ENCODE results near the gene ACKR2. TPM values are rescaled to one million over a fixed set of nuclear protein-coding genes. Genes with fewer than 3 reads are reported as not detected.

ACKR2 gene
- total RNA-seq, 1 donor from 2014 or later = 0.64 TPM

DNA sequence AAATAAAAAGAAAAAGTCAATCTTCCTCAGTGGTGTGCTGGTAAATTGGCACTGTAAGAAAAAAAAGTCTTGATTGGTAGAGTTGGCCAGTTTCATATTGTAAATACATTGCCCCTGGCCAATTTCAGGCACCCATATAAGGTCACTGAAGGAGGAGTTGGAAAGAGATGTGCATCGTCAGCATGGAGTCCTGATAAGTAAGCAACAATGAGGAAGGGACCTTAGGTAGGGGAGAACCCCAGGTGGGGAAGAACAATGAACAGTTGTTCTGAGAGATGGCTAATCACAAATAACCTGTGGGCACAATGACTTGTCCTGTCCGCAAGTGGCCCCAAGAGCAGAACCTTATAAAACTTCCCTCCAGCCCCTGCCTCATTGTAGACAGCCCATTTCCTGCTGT lies 75.1 kb downstream of the ACKR2 start:
- no peak overlapping the region for H3K4me3 Mint-ChIP-seq (ENCODE audit: unreplicated experiment)
- H3K27ac Mint-ChIP-seq (ENCODE audit: unreplicated experiment) = no peak overlapping the region
- H3K27me3 Mint-ChIP-seq (ENCODE audit: unreplicated experiment) = peaks cover 6% of the 10 kb centered on the region
- no peak for TF ChIP-seq CTCF (IDR thresholded peaks at IDR 0.05; ENCODE audit: partially characterized antibody, unreplicated experiment)
- peaks cover 5% of the 10 kb centered on the region for H3K4me1 Mint-ChIP-seq (ENCODE audit: low read depth, unreplicated experiment)
- no peak for DNase-seq
- H3K36me3 Mint-ChIP-seq (ENCODE audit: unreplicated experiment) = no peaks in the 10 kb centered on the region
- H3K9me3 Mint-ChIP-seq (ENCODE audit: unreplicated experiment) = peaks cover 6% of the 10 kb centered on the region

DNA sequence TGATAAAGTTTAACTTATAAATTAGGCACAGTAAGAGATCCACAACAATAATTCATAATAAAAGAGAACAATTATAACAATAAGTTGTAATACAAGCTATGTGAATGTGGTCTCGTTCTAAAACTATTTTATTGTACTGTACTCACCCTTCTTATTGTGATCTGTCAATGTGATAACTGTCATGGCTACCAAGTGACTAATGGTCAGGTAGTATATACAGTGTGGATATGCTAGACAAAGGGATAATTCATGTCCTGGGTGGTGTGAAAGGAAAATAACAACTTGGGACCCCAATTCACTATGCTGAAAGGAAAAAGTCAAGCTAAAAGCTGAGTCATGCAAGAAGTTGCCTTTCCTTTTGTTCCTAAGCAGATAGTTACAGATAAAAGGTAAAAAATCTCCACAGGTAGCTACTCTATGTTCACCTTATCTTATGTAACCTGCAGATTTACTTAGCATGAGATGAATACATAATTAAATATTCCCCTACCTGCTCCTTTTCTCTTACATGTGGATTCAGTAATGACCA lies 77.1 kb downstream of the ACKR2 start:
- Mint-ChIP-seq H3K4me3 (ENCODE audit: unreplicated experiment) (no peak overlapping the region), H3K27me3 (ENCODE audit: unreplicated experiment) (no peaks in the 10 kb centered on the region), H3K9me3 (ENCODE audit: unreplicated experiment) (no peaks in the 10 kb centered on the region), H3K36me3 (ENCODE audit: unreplicated experiment) (no peaks in the 10 kb centered on the region), H3K4me1 (ENCODE audit: low read depth, unreplicated experiment) (peaks cover 2% of the 10 kb centered on the region), H3K27ac (ENCODE audit: unreplicated experiment) (no peak overlapping the region)
- TF ChIP-seq CTCF (IDR thresholded peaks at IDR 0.05; ENCODE audit: partially characterized antibody, unreplicated experiment) = no peak
- DNase-seq = no peak

DNA sequence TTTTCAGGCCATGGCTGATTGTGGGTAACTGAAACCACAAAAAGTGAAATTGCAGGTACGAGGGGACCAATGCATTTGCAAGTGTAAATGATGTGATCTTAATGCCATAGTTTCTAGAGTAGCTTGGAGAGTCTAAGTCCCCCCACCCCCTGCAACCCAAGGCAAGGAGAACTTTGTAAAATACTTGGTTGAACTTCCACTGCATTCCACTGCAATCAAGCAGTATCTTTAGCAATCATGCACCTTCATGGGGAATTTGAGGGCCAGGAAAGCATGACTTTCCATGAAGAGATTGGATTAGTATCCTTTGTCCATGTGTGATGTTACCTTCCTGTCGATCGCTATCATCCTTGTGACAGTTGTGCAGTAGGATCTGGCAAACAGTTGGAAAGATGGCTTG lies 77.8 kb downstream of the ACKR2 start:
- no peak overlapping the region for H3K27ac Mint-ChIP-seq (ENCODE audit: unreplicated experiment)
- no peaks in the 10 kb centered on the region for H3K27me3 Mint-ChIP-seq (ENCODE audit: unreplicated experiment)
- no peak overlapping the region for H3K4me3 Mint-ChIP-seq (ENCODE audit: unreplicated experiment)
- H3K36me3 Mint-ChIP-seq (ENCODE audit: unreplicated experiment) = no peaks in the 10 kb centered on the region
- no peak for DNase-seq
- H3K4me1 Mint-ChIP-seq (ENCODE audit: low read depth, unreplicated experiment) = no peaks in the 10 kb centered on the region
- no peak for TF ChIP-seq CTCF (IDR thresholded peaks at IDR 0.05; ENCODE audit: partially characterized antibody, unreplicated experiment)
- H3K9me3 Mint-ChIP-seq (ENCODE audit: unreplicated experiment) = no peaks in the 10 kb centered on the region

- H3K27ac Mint-ChIP-seq (ENCODE audit: unreplicated experiment) = no peak overlapping the region
Measured at GRCh38 chr3:42891042-42891441, 81.8 kb downstream of the ACKR2 start.

DNA sequence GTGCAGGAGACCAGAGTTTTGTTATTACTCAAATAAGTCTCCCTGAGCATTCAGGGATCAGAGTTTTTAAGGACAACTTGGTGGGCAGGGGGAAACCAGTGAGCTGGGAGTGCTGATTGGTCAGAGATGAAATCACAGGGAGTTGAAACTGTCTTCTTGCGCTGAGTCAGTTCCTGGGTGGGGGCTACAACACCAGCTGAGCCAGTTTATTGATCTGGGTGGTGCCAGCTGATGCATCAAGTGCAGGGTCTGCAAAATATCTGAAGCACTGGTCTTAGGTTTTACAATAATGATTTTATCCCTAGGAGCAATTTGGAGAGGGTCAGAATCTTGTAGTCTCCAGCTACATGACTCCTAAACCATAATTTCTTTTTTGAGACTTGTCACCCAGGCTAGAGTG lies 82.9 kb downstream of the ACKR2 start:
- H3K4me3 Mint-ChIP-seq (ENCODE audit: unreplicated experiment) = no peak overlapping the region
- H3K9me3 Mint-ChIP-seq (ENCODE audit: unreplicated experiment) = no peaks in the 10 kb centered on the region
- TF ChIP-seq CTCF (IDR thresholded peaks at IDR 0.05; ENCODE audit: partially characterized antibody, unreplicated experiment) = no peak
- no peak overlapping the region for H3K27ac Mint-ChIP-seq (ENCODE audit: unreplicated experiment)
- H3K4me1 Mint-ChIP-seq (ENCODE audit: low read depth, unreplicated experiment) = no peaks in the 10 kb centered on the region
- DNase-seq = no peak
- no peaks in the 10 kb centered on the region for H3K27me3 Mint-ChIP-seq (ENCODE audit: unreplicated experiment)
- H3K36me3 Mint-ChIP-seq (ENCODE audit: unreplicated experiment) = no peaks in the 10 kb centered on the region

More at GRCh38 chr3:42891042-42891441, 81.8 kb downstream of the ACKR2 start:
- Mint-ChIP-seq H3K36me3 (ENCODE audit: unreplicated experiment) (no peaks in the 10 kb centered on the region), H3K27me3 (ENCODE audit: unreplicated experiment) (no peaks in the 10 kb centered on the region), H3K9me3 (ENCODE audit: unreplicated experiment) (no peaks in the 10 kb centered on the region), H3K4me3 (ENCODE audit: unreplicated experiment) (no peak overlapping the region), H3K4me1 (ENCODE audit: low read depth, unreplicated experiment) (no peaks in the 10 kb centered on the region)
- TF ChIP-seq CTCF (IDR thresholded peaks at IDR 0.05; ENCODE audit: partially characterized antibody, unreplicated experiment) = no peak
- no peak for DNase-seq

Data from glutamatergic neuron (in vitro differentiated cells).